IPS-20b (cell line): ENCODE data around the gene SET.
"Not testable (repeated sequence)": the region's sequence is repeated elsewhere in the genome, so short reads cannot be mapped to it uniquely, and the experiment has no call there.

Experiments
- H3K27ac ChIP-seq: one replicate; pipeline ENCODE4 v1.5.1; 2013; ENCODE audit warnings: low read length
- H3K27me3 ChIP-seq: 2 replicates; pipeline ENCODE4 v1.6.1; 2013; ENCODE audit warnings: mild to moderate bottlenecking, low read length, inconsistent platforms; ENCODE audit not compliant: insufficient read depth
- H3K36me3 ChIP-seq: 2 replicates; pipeline ENCODE4 v1.6.1; 2013; ENCODE audit warnings: low read depth, mild to moderate bottlenecking, inconsistent platforms, low read length, moderate library complexity; ENCODE audit not compliant: insufficient read depth
- H3K4me1 ChIP-seq: 2 replicates; pipeline ENCODE4 v1.6.1; 2013; ENCODE audit warnings: mild to moderate bottlenecking, control low read depth, inconsistent platforms, low read length, moderate library complexity; ENCODE audit not compliant: insufficient read depth
- H3K4me3 ChIP-seq: 2 replicates; pipeline ENCODE4 v1.5.1; 2013; ENCODE audit warnings: mild to moderate bottlenecking, low read length, inconsistent platforms
- H3K9ac ChIP-seq: 2 replicates; pipeline ENCODE4 v1.6.1; 2013; ENCODE audit warnings: low read depth, mild to moderate bottlenecking, inconsistent platforms, low read length, moderate library complexity
- H3K9me3 ChIP-seq: 2 replicates; pipeline ENCODE4 v1.6.1; 2013; ENCODE audit warnings: mild to moderate bottlenecking, low read depth, low read length, inconsistent platforms; ENCODE audit not compliant: insufficient read depth

Gene SET

GRCh38 chr9:128657796-128658195 lies 31.2 kb upstream of the SET start:
- H3K9me3 ChIP-seq: no peaks in the 10 kb centered on the region
- H3K4me3 ChIP-seq: no peak overlapping the region
- H3K27ac ChIP-seq: no peak overlapping the region

GRCh38 chr9:128666481-128666941 lies 22.5 kb upstream of the SET start:
- H3K27ac ChIP-seq, H3K36me3 ChIP-seq, H3K4me1 ChIP-seq, H3K27me3 ChIP-seq, H3K4me3 ChIP-seq, H3K9ac ChIP-seq, H3K9me3 ChIP-seq: not testable (repeated sequence)

More at GRCh38 chr9:128657796-128658195, 31.2 kb upstream of the SET start:
- Histone ChIP-seq H3K4me1 (no peaks in the 10 kb centered on the region), H3K36me3 (no peaks in the 10 kb centered on the region; the same call in 1 of the 2 replicates), H3K9ac (no peak overlapping the region), H3K27me3 (no peaks in the 10 kb centered on the region)

- Histone ChIP-seq H3K9me3 (no peaks in the 10 kb centered on the region), H3K4me3 (no peak overlapping the region), H3K27me3 (no peaks in the 10 kb centered on the region), H3K36me3 (no peaks in the 10 kb centered on the region), H3K4me1 (no peaks in the 10 kb centered on the region), H3K9ac (no peak overlapping the region), H3K27ac (no peak overlapping the region)
These were observed 19.2 kb upstream of the SET start for GRCh38 chr9:128669786-128670185.

- Histone ChIP-seq H3K9ac (no peak overlapping the region), H3K4me3 (no peak overlapping the region), H3K27me3 (no peaks in the 10 kb centered on the region), H3K36me3 (no peaks in the 10 kb centered on the region), H3K27ac (no peak overlapping the region), H3K4me1 (no peaks in the 10 kb centered on the region), H3K9me3 (no peaks in the 10 kb centered on the region)
These were observed 13.6 kb upstream of the SET start for GRCh38 chr9:128675382-128675781.

- Histone ChIP-seq H3K27ac (no peak overlapping the region), H3K27me3 (no peaks in the 10 kb centered on the region), H3K4me3 (no peak overlapping the region), H3K4me1 (no peaks in the 10 kb centered on the region), H3K9me3 (no peaks in the 10 kb centered on the region), H3K9ac (no peak overlapping the region), H3K36me3 (no peaks in the 10 kb centered on the region)
These were observed 11.2 kb upstream of the SET start for GRCh38 chr9:128677794-128678193.

DNA sequence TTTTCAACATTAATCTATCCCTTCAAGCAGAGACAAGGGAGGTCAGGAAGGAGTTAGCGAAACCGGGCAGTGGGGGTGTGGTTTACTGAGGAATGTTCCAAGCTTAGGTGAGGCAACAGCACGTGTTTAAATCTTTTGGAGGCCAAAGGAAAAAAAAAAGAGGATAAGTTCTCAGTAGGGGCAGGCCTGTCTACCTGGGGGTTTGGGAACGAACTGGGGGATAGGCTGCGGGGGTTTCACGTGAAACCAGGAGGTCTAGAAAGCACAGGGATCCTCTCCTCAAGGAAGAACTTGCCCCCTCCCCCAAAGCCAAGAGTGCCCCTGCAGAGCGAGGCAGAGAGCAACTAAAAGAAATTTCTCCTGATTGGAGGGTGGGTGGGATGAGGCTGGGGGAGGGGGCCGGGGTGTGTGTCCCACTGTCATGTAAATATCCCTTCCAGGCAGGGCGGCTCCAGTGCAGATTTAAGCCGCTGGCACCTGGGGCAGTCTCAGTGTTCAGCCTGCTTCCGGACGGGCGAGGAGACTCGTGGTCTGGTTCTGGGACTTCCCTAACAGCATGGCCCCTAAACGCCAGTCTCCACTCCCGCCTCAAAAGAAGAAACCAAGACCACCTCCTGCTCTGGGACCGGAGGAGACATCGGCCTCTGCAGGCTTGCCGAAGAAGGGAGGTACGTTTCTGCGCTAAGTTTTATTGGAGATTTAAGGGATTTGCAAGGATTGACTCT lies 5.5 kb upstream of the SET start:
- Histone ChIP-seq H3K9ac (peak overlapping the region; percentile 100), H3K4me1 (peaks cover 5% of the 10 kb centered on the region), H3K9me3 (no peaks in the 10 kb centered on the region), H3K4me3 (peak overlapping the region; percentile 99), H3K27ac (peak overlapping the region; percentile 100), H3K36me3 (peaks cover 29% of the 10 kb centered on the region), H3K27me3 (no peaks in the 10 kb centered on the region)

- Histone ChIP-seq H3K4me3 (peak overlapping the region; percentile 99), H3K27ac (peak overlapping the region; percentile 100), H3K27me3 (no peaks in the 10 kb centered on the region), H3K4me1 (peaks cover 5% of the 10 kb centered on the region), H3K9ac (peak overlapping the region; percentile 100), H3K9me3 (no peaks in the 10 kb centered on the region), H3K36me3 (peaks cover 29% of the 10 kb centered on the region)
These were observed 5.0 kb upstream of the SET start for GRCh38 chr9:128684065-128684324.

GRCh38 chr9:128684325-128685199 lies 4.5 kb upstream of the SET start:
- H3K27me3 ChIP-seq: no peaks in the 10 kb centered on the region
- peak overlapping the region; percentile 100 for H3K27ac ChIP-seq
- H3K9me3 ChIP-seq: no peaks in the 10 kb centered on the region
- H3K4me3 ChIP-seq: peak overlapping the region; percentile 99
- H3K36me3 ChIP-seq: peaks cover 29% of the 10 kb centered on the region
- peaks cover 5% of the 10 kb centered on the region for H3K4me1 ChIP-seq
- peak overlapping the region; percentile 100 for H3K9ac ChIP-seq

- H3K9me3 ChIP-seq: no peaks in the 10 kb centered on the region
- peak overlapping the region; percentile 13 for H3K27ac ChIP-seq
- H3K4me1 ChIP-seq: peaks cover 5% of the 10 kb centered on the region
- H3K27me3 ChIP-seq: no peaks in the 10 kb centered on the region
- H3K36me3 ChIP-seq: peaks cover 37% of the 10 kb centered on the region
- peak overlapping the region; percentile 100; the same call in 1 of the 2 replicates for H3K9ac ChIP-seq
- H3K4me3 ChIP-seq: peak overlapping the region; percentile 99
These were observed 3.2 kb upstream of the SET start for GRCh38 chr9:128685636-128686489.

- H3K27me3 ChIP-seq: no peaks in the 10 kb centered on the region
- H3K27ac ChIP-seq: no peak overlapping the region
- peak overlapping the region; percentile 83; the same call in 1 of the 2 replicates for H3K9ac ChIP-seq
- no peaks in the 10 kb centered on the region for H3K9me3 ChIP-seq
- peak overlapping the region; percentile 99; the same call in 1 of the 2 replicates for H3K4me3 ChIP-seq
- H3K4me1 ChIP-seq: peaks cover 5% of the 10 kb centered on the region
- H3K36me3 ChIP-seq: peaks cover 52% of the 10 kb centered on the region
These were observed 1.6 kb upstream of the SET start for GRCh38 chr9:128687453-128687852.

DNA sequence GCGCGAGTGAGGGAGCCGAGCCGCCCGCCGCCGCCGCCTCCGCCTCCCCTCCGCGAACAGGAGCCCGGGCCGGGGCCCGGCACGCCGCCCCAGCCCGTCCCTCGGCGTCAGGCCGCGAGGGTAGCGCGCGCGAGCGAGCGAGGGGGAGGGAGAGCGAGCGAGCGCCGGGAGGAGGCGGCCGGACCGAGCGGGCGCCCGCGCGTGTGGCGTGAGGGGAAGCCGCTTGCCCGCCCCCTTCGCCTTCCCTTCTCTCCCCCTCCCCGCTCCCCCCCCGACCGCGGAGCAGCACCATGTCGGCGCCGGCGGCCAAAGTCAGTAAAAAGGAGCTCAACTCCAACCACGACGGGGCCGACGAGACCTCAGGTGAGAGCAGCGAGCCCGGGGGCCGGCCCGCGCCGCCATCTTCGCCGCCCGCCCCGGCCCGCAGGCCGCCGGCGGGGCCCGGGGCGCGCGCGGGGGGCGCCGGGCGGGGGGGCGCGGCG lies 312 bp downstream of the SET start:
- peak overlapping the region; percentile 56; the same call in 1 of the 2 replicates for H3K4me3 ChIP-seq
- peaks cover 5% of the 10 kb centered on the region for H3K4me1 ChIP-seq

More for the DNA sequence above, 312 bp downstream of the SET start:
- Histone ChIP-seq H3K36me3 (peaks cover 67% of the 10 kb centered on the region), H3K27ac (no peak overlapping the region), H3K9me3 (no peaks in the 10 kb centered on the region), H3K27me3 (no peaks in the 10 kb centered on the region), H3K9ac (peak overlapping the region; percentile 63; the same call in 1 of the 2 replicates)
